Mucosa of stomach (tissue), 1 donor: ENCODE data around the gene GALNT18.
"Not testable (repeated sequence)": the region's sequence is repeated elsewhere in the genome, so short reads cannot be mapped to it uniquely, and the experiment has no call there.

ENCODE experiments used
- H3K27me3 ChIP-seq: one replicate; pipeline ENCODE4 v1.7.0; 2013; ENCODE audit warnings: mild to moderate bottlenecking, low read length; ENCODE audit not compliant: control insufficient read depth, insufficient read depth
- H3K36me3 ChIP-seq: one replicate; pipeline ENCODE4 v1.7.0; 2013; ENCODE audit warnings: low read length; ENCODE audit not compliant: control insufficient read depth, insufficient read depth
- H3K4me1 ChIP-seq: one replicate; pipeline ENCODE4 v1.7.0; 2013; ENCODE audit warnings: mild to moderate bottlenecking, low read length; ENCODE audit not compliant: control insufficient read depth, insufficient read depth
- H3K4me3 ChIP-seq: one replicate; pipeline ENCODE4 v1.7.0; 2013; ENCODE audit warnings: low read length
- H3K9ac ChIP-seq: one replicate; pipeline ENCODE4 v1.7.0; 2013; ENCODE audit warnings: mild to moderate bottlenecking, low read length, moderate library complexity
- H3K9me3 ChIP-seq: one replicate; pipeline ENCODE4 v1.7.0; 2013; ENCODE audit warnings: mild to moderate bottlenecking, low read length, moderate library complexity; ENCODE audit not compliant: control insufficient read depth
- donor health status: Pancreatic carcinoma.

GALNT18 gene

GRCh38 chr11:11373934-11374333, 247.9 kb downstream of the GALNT18 start:
- H3K36me3 ChIP-seq: no peaks in the 10 kb centered on the region
- no peaks in the 10 kb centered on the region for H3K4me1 ChIP-seq
- no peak overlapping the region for H3K9ac ChIP-seq
- no peaks in the 10 kb centered on the region for H3K27me3 ChIP-seq
- no peak overlapping the region for H3K4me3 ChIP-seq
- H3K9me3 ChIP-seq: no peaks in the 10 kb centered on the region

- H3K36me3 ChIP-seq: no peaks in the 10 kb centered on the region
- H3K4me1 ChIP-seq: no peaks in the 10 kb centered on the region
- H3K9ac ChIP-seq: no peak overlapping the region
- H3K27me3 ChIP-seq: no peaks in the 10 kb centered on the region
- H3K4me3 ChIP-seq: no peak overlapping the region
- H3K9me3 ChIP-seq: no peaks in the 10 kb centered on the region
Measured at GRCh38 chr11:11372461-11372860, 249.3 kb downstream of the GALNT18 start.

- Histone ChIP-seq H3K36me3 (no peaks in the 10 kb centered on the region), H3K4me3 (no peak overlapping the region), H3K9ac (no peak overlapping the region), H3K9me3 (no peaks in the 10 kb centered on the region), H3K4me1 (no peaks in the 10 kb centered on the region), H3K27me3 (no peaks in the 10 kb centered on the region)
Measured at GRCh38 chr11:11370962-11371303, 250.9 kb downstream of the GALNT18 start.

GRCh38 chr11:11370255-11370961, 251.4 kb downstream of the GALNT18 start:
- no peaks in the 10 kb centered on the region for H3K27me3 ChIP-seq
- no peaks in the 10 kb centered on the region for H3K4me1 ChIP-seq
- no peak overlapping the region for H3K4me3 ChIP-seq
- H3K36me3 ChIP-seq: no peaks in the 10 kb centered on the region
- no peak overlapping the region for H3K9ac ChIP-seq
- no peaks in the 10 kb centered on the region for H3K9me3 ChIP-seq

GRCh38 chr11:11366793-11367192, 255.0 kb downstream of the GALNT18 start:
- Histone ChIP-seq H3K9ac (no peak overlapping the region), H3K36me3 (no peaks in the 10 kb centered on the region), H3K27me3 (no peaks in the 10 kb centered on the region), H3K4me1 (no peaks in the 10 kb centered on the region), H3K4me3 (no peak overlapping the region), H3K9me3 (no peaks in the 10 kb centered on the region)

GRCh38 chr11:11363674-11364073, 258.1 kb downstream of the GALNT18 start:
- Histone ChIP-seq H3K27me3 (no peaks in the 10 kb centered on the region), H3K9ac (no peak overlapping the region), H3K9me3 (no peaks in the 10 kb centered on the region), H3K36me3 (no peaks in the 10 kb centered on the region), H3K4me3 (no peak overlapping the region), H3K4me1 (no peaks in the 10 kb centered on the region)

GRCh38 chr11:11359611-11360010, 262.2 kb downstream of the GALNT18 start:
- Histone ChIP-seq H3K9ac (no peak overlapping the region), H3K36me3 (no peaks in the 10 kb centered on the region), H3K9me3 (no peaks in the 10 kb centered on the region), H3K27me3 (no peaks in the 10 kb centered on the region), H3K4me1 (no peaks in the 10 kb centered on the region), H3K4me3 (no peak overlapping the region)

- H3K4me3 ChIP-seq: no peak overlapping the region
- H3K36me3 ChIP-seq: no peaks in the 10 kb centered on the region
- H3K9me3 ChIP-seq: no peaks in the 10 kb centered on the region
- H3K9ac ChIP-seq: no peak overlapping the region
- H3K4me1 ChIP-seq: no peaks in the 10 kb centered on the region
- no peaks in the 10 kb centered on the region for H3K27me3 ChIP-seq
Measured at GRCh38 chr11:11356842-11357241, 265.0 kb downstream of the GALNT18 start.

- H3K4me3 ChIP-seq, H3K9ac ChIP-seq, H3K9me3 ChIP-seq: not testable (repeated sequence)
Measured at GRCh38 chr11:11352878-11353277, 268.9 kb downstream of the GALNT18 start, which contains the start of gene CSNK2A3. TSS of gene CSNK2A3 (minus strand) at chr11:11353250. CDS start at chr11:11353119, 131 bp downstream.

GRCh38 chr11:11351851-11352250, 270.0 kb downstream of the GALNT18 start:
- H3K9me3 ChIP-seq, H3K9ac ChIP-seq, H3K4me1 ChIP-seq, H3K27me3 ChIP-seq, H3K36me3 ChIP-seq, H3K4me3 ChIP-seq: not testable (repeated sequence)

More at GRCh38 chr11:11352878-11353277, 268.9 kb downstream of the GALNT18 start, which contains the start of gene CSNK2A3:
- H3K27me3 ChIP-seq, H3K4me1 ChIP-seq, H3K36me3 ChIP-seq: not testable (repeated sequence)

GRCh38 chr11:11351042-11351586, 270.7 kb downstream of the GALNT18 start:
- H3K36me3 ChIP-seq: no peaks in the 10 kb centered on the region
- H3K9ac ChIP-seq: no peak overlapping the region
- H3K27me3 ChIP-seq: no peaks in the 10 kb centered on the region
- no peaks in the 10 kb centered on the region for H3K9me3 ChIP-seq
- no peak overlapping the region for H3K4me3 ChIP-seq
- no peaks in the 10 kb centered on the region for H3K4me1 ChIP-seq

- H3K9me3 ChIP-seq: no peaks in the 10 kb centered on the region
- H3K4me3 ChIP-seq: no peak overlapping the region
- no peak overlapping the region for H3K9ac ChIP-seq
- no peaks in the 10 kb centered on the region for H3K36me3 ChIP-seq
- H3K4me1 ChIP-seq: no peaks in the 10 kb centered on the region
- no peaks in the 10 kb centered on the region for H3K27me3 ChIP-seq
Measured at GRCh38 chr11:11349870-11350337, 271.9 kb downstream of the GALNT18 start.
